ENCODE results near the gene PRKCA. TPM values are rescaled to one million over a fixed set of nuclear protein-coding genes. Genes with fewer than 3 reads are reported as not detected.

PRKCA gene
- total and polyA plus RNA-seq, 2 of the 13 experiments (the other 11 are each of a cell fraction or from before 2014, with no cell fraction given), result 18.5 to 21.5 TPM

DNA sequence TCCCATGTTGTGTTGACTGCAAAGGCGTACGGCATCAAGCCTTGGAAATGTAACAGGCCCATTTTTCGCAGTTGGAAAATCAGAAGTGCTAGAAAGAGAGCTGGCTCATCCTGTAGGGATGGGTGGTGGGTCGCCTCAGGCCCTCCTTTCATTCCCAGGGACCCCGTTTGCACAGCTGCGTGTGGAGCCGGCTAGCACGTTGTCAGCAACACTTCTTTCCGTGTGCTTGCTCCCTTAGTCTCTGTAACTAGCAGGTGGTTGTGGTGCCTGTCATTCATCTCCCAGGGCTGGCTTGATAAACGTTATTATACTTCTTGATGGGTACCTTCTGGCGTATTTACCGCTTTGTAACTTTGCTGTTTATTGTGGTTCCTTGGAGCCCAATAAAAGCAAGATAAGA lies 293.5 kb downstream of the PRKCA start:
- Histone ChIP-seq H3K4me1 (ENCODE audit: insufficient read depth, low read length) (no peaks in the 10 kb centered on the region), H3K36me3 (replicated peaks in 1 of 2; ENCODE audit: control insufficient read depth in 1 of 2, insufficient read depth in 2 of 2, low read length in 2 of 2) (no peaks in the 10 kb centered on the region), H3K9me3 (ENCODE audit: low read length) (no peaks in the 10 kb centered on the region), H3K9ac (ENCODE audit: insufficient read depth, low read depth, low read length) (no peak overlapping the region), H3K79me2 (ENCODE audit: insufficient read depth, low read length) (no peaks in the 10 kb centered on the region), H4K20me1 (ENCODE audit: insufficient read depth, low read length) (no peaks in the 10 kb centered on the region; the same call in 1 of the 2 replicates), H3K4me2 (ENCODE audit: low read depth, low read length) (no peak overlapping the region), H3K27ac (ENCODE audit: extremely low read length, insufficient read depth, low read length) (no peak overlapping the region), H3K4me3 (replicated peaks in 1 of 3; ENCODE audit: insufficient read depth in 1 of 3, low read depth in 2 of 3, low read length in 3 of 3) (no peak overlapping the region), H3K27me3 (ENCODE audit: control insufficient read depth in 1 of 2, insufficient read depth in 2 of 2, low read length in 2 of 2) (no peaks in the 10 kb centered on the region), H2AFZ (ENCODE audit: low read length) (no peak overlapping the region)
- intact Hi-C loops (cut with micrococcal nuclease; ENCODE audit: unreplicated experiment), result no loop called here
- TF ChIP-seq SNAPC2 (CRISPR knock-in tag; IDR thresholded peaks at IDR 0.05) (no peak), CCAR2 (optimal IDR thresholded peaks at IDR 0.05; ENCODE audit: low read depth, low read length) (no peak), PHF8 (CRISPR knock-in tag; IDR thresholded peaks at IDR 0.05) (no peak), TP53 (CRISPR knock-in tag; conservative IDR thresholded peaks at IDR 0.05) (no peak), ZNF253 (CRISPR knock-in tag; IDR thresholded peaks at IDR 0.05; ENCODE audit: borderline replicate concordance) (no peak), NKX3-1 (CRISPR knock-in tag; IDR thresholded peaks at IDR 0.05) (no peak), EP300 (IDR thresholded peaks at IDR 0.05; ENCODE audit: low read depth in 2 of 2, low read length in 2 of 2) (no peak), EP300 (CRISPR knock-in tag; IDR thresholded peaks at IDR 0.05; ENCODE audit: borderline replicate concordance) (no peak)
- TF ChIP-seq, protein P1, sequence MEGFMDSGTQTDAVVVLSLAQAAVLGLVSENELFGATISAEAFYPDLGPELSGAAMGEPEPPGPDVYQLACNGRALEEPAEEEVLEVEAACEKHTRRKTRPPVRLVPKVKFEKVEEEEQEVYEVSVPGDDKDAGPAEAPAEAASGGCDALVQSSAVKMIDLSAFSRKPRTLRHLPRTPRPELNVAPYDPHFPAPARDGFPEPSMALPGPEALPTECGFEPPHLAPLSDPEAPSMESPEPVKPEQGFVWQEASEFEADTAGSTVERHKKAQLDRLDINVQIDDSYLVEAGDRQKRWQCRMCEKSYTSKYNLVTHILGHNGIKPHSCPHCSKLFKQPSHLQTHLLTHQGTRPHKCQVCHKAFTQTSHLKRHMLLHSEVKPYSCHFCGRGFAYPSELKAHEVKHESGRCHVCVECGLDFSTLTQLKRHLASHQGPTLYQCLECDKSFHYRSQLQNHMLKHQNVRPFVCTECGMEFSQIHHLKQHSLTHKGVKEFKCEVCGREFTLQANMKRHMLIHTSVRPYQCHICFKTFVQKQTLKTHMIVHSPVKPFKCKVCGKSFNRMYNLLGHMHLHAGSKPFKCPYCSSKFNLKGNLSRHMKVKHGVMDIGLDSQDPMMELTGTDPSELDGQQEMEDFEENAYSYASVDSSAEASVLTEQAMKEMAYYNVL (CRISPR knock-in tag; IDR thresholded peaks at IDR 0.05; ENCODE audit: borderline replicate concordance), result no peak
- TF ChIP-seq, protein P2, sequence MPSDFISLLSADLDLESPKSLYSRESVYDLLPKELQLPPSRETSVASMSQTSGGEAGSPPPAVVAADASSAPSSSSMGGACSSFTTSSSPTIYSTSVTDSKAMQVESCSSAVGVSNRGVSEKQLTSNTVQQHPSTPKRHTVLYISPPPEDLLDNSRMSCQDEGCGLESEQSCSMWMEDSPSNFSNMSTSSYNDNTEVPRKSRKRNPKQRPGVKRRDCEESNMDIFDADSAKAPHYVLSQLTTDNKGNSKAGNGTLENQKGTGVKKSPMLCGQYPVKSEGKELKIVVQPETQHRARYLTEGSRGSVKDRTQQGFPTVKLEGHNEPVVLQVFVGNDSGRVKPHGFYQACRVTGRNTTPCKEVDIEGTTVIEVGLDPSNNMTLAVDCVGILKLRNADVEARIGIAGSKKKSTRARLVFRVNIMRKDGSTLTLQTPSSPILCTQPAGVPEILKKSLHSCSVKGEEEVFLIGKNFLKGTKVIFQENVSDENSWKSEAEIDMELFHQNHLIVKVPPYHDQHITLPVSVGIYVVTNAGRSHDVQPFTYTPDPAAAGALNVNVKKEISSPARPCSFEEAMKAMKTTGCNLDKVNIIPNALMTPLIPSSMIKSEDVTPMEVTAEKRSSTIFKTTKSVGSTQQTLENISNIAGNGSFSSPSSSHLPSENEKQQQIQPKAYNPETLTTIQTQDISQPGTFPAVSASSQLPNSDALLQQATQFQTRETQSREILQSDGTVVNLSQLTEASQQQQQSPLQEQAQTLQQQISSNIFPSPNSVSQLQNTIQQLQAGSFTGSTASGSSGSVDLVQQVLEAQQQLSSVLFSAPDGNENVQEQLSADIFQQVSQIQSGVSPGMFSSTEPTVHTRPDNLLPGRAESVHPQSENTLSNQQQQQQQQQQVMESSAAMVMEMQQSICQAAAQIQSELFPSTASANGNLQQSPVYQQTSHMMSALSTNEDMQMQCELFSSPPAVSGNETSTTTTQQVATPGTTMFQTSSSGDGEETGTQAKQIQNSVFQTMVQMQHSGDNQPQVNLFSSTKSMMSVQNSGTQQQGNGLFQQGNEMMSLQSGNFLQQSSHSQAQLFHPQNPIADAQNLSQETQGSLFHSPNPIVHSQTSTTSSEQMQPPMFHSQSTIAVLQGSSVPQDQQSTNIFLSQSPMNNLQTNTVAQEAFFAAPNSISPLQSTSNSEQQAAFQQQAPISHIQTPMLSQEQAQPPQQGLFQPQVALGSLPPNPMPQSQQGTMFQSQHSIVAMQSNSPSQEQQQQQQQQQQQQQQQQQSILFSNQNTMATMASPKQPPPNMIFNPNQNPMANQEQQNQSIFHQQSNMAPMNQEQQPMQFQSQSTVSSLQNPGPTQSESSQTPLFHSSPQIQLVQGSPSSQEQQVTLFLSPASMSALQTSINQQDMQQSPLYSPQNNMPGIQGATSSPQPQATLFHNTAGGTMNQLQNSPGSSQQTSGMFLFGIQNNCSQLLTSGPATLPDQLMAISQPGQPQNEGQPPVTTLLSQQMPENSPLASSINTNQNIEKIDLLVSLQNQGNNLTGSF (CRISPR knock-in tag; IDR thresholded peaks at IDR 0.05), result no peak
- TF ChIP-seq, protein P3, sequence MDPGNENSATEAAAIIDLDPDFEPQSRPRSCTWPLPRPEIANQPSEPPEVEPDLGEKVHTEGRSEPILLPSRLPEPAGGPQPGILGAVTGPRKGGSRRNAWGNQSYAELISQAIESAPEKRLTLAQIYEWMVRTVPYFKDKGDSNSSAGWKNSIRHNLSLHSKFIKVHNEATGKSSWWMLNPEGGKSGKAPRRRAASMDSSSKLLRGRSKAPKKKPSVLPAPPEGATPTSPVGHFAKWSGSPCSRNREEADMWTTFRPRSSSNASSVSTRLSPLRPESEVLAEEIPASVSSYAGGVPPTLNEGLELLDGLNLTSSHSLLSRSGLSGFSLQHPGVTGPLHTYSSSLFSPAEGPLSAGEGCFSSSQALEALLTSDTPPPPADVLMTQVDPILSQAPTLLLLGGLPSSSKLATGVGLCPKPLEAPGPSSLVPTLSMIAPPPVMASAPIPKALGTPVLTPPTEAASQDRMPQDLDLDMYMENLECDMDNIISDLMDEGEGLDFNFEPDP (CRISPR knock-in tag; conservative IDR thresholded peaks at IDR 0.05), result no peak
- no TSS peak for BruUV-seq (replicated peaks)
- in situ Hi-C loops (cut with HindIII; ENCODE audit: extremely low pct_ligation_motif_present, low pct_unique_long_range_greater_than_20kb), result no loop called here
- ChIA-PET POLR2A (no interaction called here), CTCF (ENCODE audit: low intra/inter-chr PET ratio, low total read pairs) (no interaction called here)
- DNase-seq (ENCODE audit: low spot score), result no peak
- no peak for FAIRE-seq
- 96% methylated on average over 12 of the region's 12 CpGs for WGBS (ENCODE audit: low lambda C conversion rate)
- ATAC-seq, result no peak

Data from HepG2 (cell line).